ENCODE data around the gene MPP2. TPM values are rescaled to one million over a fixed set of nuclear protein-coding genes. Genes with fewer than 3 reads are reported as not detected.
A peak's percentile ranks its signal among the peaks of the same experiment; 100 is the strongest.
"Not testable (repeated sequence)": the region's sequence is repeated elsewhere in the genome, so short reads cannot be mapped to it uniquely, and the experiment has no call there.

The MPP2 gene
- total RNA-seq, 1 donor from 2014 or later, result 16.2 TPM

DNA sequence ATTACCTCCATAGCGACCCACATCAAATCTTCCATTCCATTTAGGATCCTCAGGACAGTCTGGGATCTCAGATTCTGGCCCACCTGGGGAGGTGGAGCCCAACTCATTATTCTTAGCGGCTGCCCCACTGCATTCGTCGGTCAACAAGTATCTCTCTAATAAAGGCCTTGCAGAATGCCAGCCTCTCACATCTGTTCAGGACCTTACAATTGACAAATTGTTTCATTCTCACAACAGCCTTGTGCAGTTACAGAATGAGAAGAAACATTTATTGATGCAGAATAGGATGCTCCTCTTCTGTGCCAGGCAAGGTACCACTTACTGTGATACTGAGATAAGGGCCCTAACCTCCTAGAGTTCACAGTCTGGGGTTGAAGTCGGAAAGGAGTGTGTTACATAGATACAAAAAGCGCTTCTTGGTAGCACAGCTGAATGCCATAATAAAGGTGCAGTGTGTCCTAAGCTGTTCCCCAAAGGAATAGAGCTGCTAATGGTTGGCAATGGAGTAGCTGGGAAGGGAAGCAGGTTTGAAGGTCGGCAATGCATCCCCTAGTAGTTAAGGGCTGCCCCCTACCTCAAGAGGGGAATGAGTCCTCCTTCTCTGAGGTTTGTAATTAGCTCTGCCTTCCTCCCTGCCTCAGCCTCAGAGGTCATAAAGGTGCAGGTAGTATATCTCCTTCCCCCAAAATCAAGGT is 2.3 kb upstream of the MPP2 start:
- ATAC-seq, result no peak
- no peak for DNase-seq (ENCODE audit: missing footprints)
- intact Hi-C loops (cut with DNase I), result no loop called here

GRCh38 chr17:43907998-43908721 is 824 bp upstream of the MPP2 start:
- intact Hi-C loops (cut with DNase I), result loop anchor here (2.0 kb wide), 1 partner anchor 29 kb away; no protein-coding TSS in a partner anchor
- ATAC-seq (peak; percentile 81), DNase-seq (ENCODE audit: missing footprints) (peak; percentile 80)

DNA sequence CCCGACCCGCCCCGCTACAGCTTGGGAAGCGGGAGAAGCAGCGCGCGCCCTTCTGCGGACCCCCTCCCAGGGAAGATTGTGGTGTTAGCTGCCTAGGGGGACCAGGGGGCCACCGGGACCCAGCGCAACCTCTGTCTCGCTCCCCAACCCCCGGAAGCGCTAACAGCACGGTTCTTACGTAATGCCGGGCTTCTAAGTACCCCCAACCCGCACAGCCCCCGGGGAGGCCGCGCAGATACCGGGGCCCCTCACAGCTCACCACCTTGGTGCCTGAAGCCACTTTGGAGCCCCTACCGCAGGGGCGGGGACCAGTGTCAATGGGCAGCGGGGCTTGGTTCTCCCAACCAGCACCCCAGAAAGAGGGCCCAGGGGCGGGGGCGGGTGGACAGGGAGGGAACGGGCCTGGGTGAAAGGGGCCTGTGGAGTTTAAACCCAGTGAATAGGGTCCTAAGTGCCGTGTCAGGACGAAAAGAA is 348 bp downstream of the MPP2 start:
- ATAC-seq (peak; percentile 5), DNase-seq (ENCODE audit: missing footprints) (no peak)
- intact Hi-C loops (cut with DNase I), result loop anchor here (2.0 kb wide), 1 partner anchor 28 kb away; no protein-coding TSS in a partner anchor

GRCh38 chr17:43905985-43906852 is 1.1 kb downstream of the MPP2 start:
- intact Hi-C loops (cut with DNase I), result loop anchor here (2.0 kb wide), 1 partner anchor 27 kb away; no protein-coding TSS in a partner anchor
- ATAC-seq (peak; percentile 66), DNase-seq (ENCODE audit: missing footprints) (peak; percentile 86)

DNA sequence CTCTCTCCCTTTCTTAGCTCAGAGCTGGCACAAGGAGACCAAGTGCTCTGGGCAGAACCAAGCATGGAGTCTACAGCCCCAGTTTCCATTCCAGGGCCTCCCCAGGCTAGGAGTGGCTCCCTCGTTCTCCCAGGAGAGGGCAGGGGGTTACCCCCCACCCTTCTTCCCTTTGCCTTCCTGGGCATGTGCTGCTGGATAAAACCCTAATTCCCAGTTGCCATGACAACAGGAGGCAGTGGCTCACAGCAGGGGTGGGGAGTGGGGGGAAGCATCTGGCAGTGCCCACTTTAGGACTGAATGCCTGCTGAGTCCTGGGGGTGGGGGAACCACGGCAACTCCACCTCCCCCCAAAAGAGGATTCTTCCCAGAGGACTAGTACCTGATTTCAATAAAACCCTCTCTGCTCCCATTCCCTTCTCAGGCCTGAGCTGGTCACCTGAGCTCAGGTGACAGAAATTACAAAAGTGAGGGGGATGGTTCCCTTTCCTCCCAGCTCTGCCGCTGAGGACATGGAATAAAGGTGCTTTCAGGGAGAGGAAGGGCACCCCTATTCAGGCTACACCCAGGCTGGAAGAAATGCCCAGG is 1.8 kb downstream of the MPP2 start:
- no peak for DNase-seq (ENCODE audit: missing footprints)
- intact Hi-C loops (cut with DNase I), result no loop called here
- no peak for ATAC-seq

DNA sequence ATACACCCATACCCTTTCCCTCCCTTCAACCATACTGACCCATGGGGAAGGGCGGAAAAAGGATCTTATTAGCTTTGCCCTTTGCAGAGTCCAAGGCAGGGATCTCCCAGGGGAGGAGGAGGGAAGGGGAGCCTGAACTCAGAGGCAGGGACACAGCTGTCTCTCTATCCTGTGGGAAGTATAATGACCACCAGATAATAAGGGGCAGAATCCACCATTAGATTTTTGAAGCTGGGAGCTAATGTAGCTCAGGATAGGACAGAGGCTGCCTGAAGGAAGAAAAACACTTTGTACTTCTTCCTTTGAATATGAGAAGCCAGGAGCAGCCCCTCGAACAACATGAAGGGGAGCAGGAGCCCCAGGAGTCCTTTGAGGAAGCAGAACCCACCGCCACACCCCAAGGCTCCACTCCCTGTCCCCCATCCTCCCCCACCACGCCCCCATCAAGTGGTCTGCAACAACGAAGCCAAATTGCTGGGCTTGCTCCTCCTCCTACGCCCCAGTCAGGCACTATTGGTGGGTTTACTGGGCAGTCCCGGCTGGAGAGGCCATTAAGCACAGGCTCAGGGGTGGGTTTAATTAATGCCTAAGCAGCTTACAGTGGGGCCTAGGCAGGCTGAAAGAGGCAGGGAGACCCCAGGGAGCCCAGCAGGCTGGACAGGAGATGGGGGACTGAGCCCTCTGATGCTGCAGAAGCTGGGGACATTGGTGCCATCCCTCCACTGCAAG is 5.3 kb downstream of the MPP2 start:
- ATAC-seq (no peak), DNase-seq (ENCODE audit: missing footprints) (no peak)
- intact Hi-C loops (cut with DNase I), result no loop called here

GRCh38 chr17:43900858-43901754 is 6.2 kb downstream of the MPP2 start:
- intact Hi-C loops (cut with DNase I), result no loop called here
- ATAC-seq (no peak), DNase-seq (ENCODE audit: missing footprints) (no peak)

GRCh38 chr17:43900183-43900857 is 7.0 kb downstream of the MPP2 start:
- intact Hi-C loops (cut with DNase I), result no loop called here
- ATAC-seq, result peak; percentile 96
- DNase-seq (ENCODE audit: missing footprints), result peak; percentile 91

DNA sequence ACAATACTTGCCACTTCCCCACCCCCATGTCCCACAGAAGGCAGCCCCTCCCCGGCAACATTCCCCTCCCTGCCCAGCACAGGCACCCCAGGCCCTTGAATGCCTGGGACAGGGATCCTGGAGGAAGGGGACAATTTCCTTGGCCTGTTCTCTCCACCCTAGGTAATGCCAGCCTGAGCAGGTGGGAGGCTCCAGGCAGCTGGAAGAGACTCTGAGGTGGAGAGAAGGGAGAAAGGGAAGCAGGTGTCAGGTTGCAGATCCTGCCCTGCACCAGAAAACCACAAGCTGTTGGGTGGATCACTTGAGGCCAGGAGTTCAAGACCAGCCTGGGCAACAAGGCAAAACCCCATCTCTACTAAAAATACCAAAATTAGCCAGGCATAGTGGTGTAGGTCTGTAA is 8.9 kb downstream of the MPP2 start:
- intact Hi-C loops (cut with DNase I), result no loop called here
- ATAC-seq (no peak), DNase-seq (ENCODE audit: missing footprints) (no peak)

DNA sequence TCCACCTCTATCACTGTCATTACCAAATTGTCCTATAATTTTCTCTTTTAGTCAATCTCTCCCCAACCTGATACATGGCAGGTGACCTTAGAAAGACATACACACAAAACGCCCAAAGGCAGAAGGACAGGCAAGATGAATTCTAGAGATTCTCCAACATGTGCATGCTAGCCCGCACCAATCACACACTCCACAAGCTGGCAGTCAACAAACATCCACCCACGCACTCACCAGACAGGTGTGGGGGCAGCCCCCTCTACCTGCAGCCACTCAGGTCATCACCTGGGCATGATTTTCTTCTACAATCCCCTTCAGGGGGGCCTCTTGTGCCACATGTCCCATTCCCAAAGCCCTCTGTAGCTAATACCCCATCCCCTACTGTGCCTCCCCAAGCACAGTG is 9.5 kb downstream of the MPP2 start:
- no peak for ATAC-seq
- no peak for DNase-seq (ENCODE audit: missing footprints)
- intact Hi-C loops (cut with DNase I), result no loop called here

DNA sequence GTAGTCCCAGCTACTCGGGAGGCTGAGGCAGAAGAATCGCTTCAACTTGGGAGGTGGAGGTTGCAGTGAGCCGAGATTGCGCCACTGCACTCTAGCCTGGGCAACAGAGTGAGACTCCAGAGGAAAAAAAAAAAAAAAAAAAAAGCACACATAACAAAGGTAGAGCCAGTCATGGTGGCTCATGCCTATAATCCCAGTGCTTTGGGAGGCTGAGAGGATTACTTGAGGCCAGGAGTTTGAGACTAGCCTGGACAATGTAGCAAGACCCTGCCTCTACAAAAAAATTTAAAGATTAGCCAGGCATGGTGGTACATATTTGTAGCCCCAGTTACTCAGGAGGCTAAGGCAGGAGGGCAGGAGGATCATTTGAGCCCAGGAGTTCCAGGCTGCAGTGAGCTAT is 12.8 kb downstream of the MPP2 start:
- intact Hi-C loops (cut with DNase I); ATAC-seq; DNase-seq (ENCODE audit: missing footprints): not testable (repeated sequence)

- DNase-seq (ENCODE audit: missing footprints), result no peak
Measured at GRCh38 chr17:43892647-43892952, 14.7 kb downstream of the MPP2 start.

DNA sequence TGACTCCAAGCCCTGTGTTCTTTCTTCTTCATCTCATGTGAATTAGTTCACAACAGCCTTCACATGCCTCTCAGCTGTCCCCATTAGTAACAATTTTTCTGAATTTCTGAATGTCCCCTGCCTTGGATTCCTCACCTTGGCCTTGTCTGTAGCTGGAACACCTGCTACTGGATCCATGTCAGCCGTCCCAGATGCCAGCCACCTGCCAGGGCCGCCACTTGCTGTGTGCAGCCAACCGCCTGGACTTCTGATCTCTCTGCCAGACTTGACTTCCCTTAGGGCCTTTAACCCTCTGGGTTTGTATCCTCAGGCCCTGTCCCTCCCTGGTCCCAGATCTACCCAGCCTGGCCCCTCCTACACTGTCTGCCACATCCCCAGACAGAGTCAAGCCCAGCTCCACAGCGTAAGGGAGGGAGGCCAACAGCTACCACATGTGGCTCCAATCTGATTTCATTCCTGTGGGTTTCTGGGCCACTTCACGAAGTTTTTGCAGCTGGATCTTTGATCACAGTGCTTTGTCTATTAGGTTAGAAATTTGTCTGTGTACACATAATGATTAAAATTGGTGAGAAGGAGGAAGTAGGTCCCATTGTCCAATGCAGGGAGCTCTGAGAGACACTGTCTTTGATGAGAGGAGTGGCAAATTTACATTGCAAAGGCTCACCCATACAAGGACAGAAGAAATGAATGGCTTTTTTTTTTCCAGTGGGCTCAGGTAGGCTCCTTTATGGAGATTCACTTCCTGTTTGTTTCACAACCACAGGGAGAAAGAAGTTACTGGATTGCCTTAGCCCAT is 15.3 kb downstream of the MPP2 start:
- no peak for ATAC-seq
- DNase-seq (ENCODE audit: missing footprints), result no peak
- intact Hi-C loops (cut with DNase I), result no loop called here

More at GRCh38 chr17:43892647-43892952, 14.7 kb downstream of the MPP2 start:
- intact Hi-C loops (cut with DNase I), result no loop called here
- ATAC-seq, result no peak

DNA sequence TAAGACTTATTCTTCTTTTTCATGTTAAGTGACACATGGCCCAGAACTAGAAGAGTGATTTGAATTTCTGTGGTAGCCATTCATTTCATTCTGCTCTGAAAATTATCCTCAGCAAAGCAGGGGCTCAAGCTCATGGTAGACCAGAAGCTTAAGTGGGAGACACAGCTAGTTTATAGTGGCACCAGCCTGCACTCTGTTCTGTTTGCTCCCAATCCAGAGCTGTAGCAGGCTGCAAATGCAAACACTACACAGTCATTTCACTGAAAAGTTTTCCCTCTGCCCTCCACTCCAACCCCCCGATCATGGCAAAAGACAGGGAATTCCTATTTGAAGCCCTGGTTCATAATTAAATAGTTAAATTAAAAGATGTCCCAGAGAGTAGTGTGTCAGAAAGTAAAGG is 17.1 kb downstream of the MPP2 start:
- ATAC-seq, result no peak
- no peak for DNase-seq (ENCODE audit: missing footprints)
- intact Hi-C loops (cut with DNase I), result no loop called here

DNA sequence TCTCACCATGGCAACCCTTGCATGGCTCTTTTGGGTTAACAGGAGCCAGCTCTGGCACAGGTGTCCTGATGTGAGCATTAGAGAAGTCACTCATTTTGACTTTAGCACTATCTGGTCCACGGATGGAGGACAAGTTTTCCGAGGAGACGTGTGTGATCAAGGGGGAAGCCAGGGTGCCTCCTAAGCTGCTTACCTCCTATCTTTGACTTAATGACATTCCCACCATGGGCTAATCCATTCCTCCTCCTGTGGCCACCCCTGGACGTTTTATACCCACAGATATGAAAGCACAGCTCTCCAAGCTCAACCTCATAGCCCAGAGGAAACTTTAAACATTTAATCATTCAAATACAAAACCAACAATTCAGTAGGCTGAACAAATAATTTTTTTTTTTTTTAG is 18.8 kb downstream of the MPP2 start:
- no peak for DNase-seq (ENCODE audit: missing footprints)
- intact Hi-C loops (cut with DNase I), result no loop called here
- no peak for ATAC-seq

DNA sequence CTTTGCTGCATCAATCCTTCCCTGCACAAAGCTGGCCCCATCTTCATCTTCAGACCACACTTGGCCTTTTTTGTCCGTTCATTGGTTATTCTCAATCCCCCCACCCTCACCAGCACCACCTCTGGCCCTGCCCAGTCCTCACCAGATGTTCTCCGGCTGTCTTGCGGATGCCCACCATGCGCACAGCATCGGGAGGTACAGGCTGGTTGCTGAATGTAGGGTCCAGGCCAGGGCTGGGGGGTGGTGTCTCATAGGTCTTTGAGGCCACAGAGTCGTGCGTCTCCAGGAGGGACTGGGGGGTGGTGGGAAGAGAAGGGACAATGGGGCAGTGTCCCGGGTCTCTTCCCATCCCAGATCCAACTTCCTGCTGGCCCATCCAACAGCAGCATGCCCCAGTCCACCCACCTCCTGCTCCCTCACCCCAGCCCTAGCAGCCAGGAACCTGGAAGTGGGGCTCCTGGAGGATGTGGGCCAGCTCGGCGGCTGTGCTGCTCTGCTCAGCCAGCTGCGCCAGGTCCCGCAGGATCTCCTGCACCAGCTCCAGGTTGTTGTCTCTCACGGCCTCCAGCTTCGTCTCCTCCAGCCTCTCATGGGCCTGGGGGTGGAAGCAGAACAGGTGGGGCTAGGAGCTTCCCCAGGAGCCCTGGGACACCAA is 24.4 kb downstream of the MPP2 start:
- ATAC-seq (no peak), DNase-seq (ENCODE audit: missing footprints) (peak; percentile 60)
- intact Hi-C loops (cut with DNase I), result no loop called here
